AG10803 (cell line): ENCODE results near the gene SLC48A1.

Source experiments
- DNase-seq: peaks from one replicate; pipeline ENCODE4 v3.0.0; 2010; ENCODE audit warnings: low read depth
- H3K4me3 ChIP-seq: 2 replicates; pipeline ENCODE4 v1.5.1; 2011; ENCODE audit warnings: mild to moderate bottlenecking, low read length, control low read depth
- CTCF ChIP-seq: conservative IDR thresholded peaks from 2 replicates; pipeline ENCODE4 v1.5.1; 2011; ENCODE audit warnings: mild to moderate bottlenecking, low read length, control low read depth, inconsistent platforms

Gene SLC48A1

GRCh38 chr12:47732504-47732903 is 40.5 kb upstream of the SLC48A1 start:
- H3K4me3 ChIP-seq, result no peak overlapping the region
- DNase-seq, result no peak
- no peak for TF ChIP-seq CTCF

GRCh38 chr12:47733142-47733541 is 39.9 kb upstream of the SLC48A1 start:
- H3K4me3 ChIP-seq, result no peak overlapping the region
- no peak for DNase-seq
- no peak for TF ChIP-seq CTCF

GRCh38 chr12:47734725-47735480 is 38.1 kb upstream of the SLC48A1 start:
- H3K4me3 ChIP-seq, result no peak overlapping the region
- no peak for DNase-seq
- no peak for TF ChIP-seq CTCF

- no peak for TF ChIP-seq CTCF
- no peak overlapping the region for H3K4me3 ChIP-seq
- no peak for DNase-seq
These were observed 37.4 kb upstream of the SLC48A1 start for GRCh38 chr12:47735649-47736048.

- no peak for TF ChIP-seq CTCF
- no peak for DNase-seq
- H3K4me3 ChIP-seq, result no peak overlapping the region
These were observed 36.8 kb upstream of the SLC48A1 start for GRCh38 chr12:47736216-47736615.

GRCh38 chr12:47736877-47737676 is 36.0 kb upstream of the SLC48A1 start:
- DNase-seq, result peak; percentile 90
- TF ChIP-seq CTCF, result no peak
- peak overlapping the region; percentile 29; the same call in 1 of the 2 replicates for H3K4me3 ChIP-seq
